Stimulated activated CD4-positive, alpha-beta T cell treated with anti-CD3 and anti-CD28 coated beads, TNF-alpha, amount 100 ng/mL, for 1 hour (primary cell): Measurements from ENCODE around the gene LRMDA.

Experiments used
- DNase-seq, 3 donors: peaks; one replicate each; pipeline ENCODE4 v3.0.0-alpha.2; 2020; ENCODE audit warnings: low read depth in 3 of 3, low spot score in 1 of 3

LRMDA gene

DNA sequence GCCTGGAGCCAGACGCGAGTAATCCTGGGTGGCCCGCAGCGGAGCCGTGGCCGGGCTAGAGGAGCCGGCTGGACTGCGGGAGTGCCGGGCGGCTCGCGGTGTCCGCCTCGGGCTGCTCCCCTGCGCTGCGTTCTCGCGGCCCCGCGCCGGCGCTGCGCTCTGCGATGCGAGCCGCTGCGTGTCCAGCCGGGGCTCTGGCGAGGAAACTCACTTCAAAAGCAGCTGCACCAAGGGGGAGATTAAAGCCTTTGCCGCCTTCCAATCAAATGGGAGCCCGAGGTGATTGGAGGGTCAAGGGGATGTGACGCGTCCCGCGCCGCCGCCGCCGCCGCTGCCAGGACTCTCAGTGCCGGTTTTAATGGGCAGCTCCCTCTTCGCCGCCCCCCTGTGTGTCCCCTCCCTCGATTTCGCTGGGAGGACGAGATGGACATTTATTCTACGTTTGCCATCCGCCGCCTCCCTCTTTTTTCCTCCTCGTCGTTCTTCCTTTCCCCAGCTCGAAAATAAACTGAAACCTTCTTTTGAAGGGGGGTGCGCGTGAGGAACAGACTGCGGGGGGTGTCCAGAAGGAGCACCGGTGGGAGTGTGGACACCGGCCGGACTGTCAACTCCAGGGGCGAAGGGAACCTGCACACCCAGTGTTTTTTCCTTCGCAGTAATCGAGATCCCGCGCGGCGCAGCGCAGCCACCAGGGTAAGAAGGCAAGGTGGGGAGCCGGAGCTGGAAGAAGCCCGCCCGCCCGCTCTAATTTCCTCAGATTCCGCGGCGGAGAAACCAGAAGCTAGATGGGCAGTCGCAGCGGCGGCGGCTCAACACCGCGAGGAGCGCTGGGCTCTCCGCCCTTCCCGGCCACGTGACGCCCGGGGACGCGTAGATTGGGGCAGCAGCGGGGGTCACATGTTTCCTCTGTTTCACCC, 29.6 kb upstream of the LRMDA start, which contains the start of gene ZNF503:
Gene ZNF503, minus strand, starts transcription at position 196 of the 917 bp plus-strand sequence. CDS start 345 bp downstream, outside the sequence.
- no peak for DNase-seq

DNA sequence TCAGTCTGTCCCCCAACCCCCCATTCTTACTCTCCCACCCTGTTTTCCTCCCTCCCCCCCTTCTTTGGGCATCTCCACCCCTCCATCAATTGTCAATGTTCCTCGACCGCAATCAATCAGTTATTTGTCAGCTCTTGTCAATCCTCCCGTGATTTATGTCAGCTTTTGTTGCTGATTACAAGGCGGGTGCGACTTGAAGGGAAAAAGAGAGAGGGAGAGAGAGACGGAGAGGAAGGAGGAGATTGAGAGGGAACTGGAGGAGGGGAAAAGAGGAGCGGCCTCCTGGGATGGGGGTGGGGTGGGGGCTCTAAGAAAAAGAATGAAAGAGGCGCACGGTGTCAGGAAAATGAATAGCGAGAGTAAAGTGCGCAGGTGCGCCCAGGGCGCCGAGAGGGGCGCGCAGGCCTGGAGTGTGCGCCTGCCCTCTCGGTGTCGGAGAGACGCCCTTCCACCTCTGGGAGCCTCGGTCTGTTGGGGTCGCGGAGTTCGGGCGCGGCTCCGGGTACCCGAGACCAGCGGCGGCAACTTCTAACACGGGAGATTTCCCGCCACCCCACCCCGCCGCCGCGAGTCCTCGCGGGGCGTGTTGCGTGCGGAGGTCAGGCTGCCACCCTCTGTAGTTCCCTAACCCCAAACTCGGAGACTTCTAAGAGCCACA, 28.8 kb upstream of the LRMDA start:
- no peak for DNase-seq

DNA sequence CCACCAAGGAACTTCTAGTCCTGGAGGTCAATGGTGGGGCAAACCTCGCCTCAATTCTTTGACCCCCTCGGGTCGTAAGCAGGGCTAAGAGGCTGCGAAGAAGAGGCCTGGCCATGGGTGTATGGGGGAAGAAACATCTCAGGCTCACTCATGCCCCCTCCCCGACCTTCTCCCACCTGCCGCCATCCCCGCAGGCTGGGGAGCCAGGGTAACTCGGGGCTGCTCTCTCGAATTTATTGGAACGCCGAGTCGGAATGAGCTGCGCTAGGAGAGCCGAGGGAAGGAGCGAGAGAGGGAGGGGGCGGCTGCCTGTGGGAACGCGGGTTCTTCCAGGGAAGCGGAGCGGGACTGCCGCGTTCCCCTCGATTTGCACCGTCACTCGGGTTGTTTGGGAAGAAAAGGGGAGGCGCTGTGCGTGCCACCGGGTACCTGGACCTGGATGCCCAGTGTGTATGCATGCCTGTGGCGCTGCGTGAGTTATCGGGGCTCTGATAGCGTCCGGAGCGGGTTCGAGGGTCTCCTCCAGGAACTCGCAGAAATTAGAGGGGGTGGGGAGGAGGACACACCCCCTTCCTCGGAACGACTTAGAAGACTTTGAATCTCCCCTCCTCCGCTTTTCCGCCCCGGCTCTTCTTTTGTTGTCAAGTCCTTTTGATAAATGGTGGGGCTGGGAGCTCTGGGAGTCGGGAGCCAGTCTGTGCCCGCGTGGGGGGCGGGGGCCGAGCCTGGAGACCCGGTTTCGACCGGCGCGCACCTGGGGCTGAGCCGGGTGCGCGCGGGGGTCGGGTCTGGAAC, 28.1 kb upstream of the LRMDA start:
- DNase-seq, result no peak

DNA sequence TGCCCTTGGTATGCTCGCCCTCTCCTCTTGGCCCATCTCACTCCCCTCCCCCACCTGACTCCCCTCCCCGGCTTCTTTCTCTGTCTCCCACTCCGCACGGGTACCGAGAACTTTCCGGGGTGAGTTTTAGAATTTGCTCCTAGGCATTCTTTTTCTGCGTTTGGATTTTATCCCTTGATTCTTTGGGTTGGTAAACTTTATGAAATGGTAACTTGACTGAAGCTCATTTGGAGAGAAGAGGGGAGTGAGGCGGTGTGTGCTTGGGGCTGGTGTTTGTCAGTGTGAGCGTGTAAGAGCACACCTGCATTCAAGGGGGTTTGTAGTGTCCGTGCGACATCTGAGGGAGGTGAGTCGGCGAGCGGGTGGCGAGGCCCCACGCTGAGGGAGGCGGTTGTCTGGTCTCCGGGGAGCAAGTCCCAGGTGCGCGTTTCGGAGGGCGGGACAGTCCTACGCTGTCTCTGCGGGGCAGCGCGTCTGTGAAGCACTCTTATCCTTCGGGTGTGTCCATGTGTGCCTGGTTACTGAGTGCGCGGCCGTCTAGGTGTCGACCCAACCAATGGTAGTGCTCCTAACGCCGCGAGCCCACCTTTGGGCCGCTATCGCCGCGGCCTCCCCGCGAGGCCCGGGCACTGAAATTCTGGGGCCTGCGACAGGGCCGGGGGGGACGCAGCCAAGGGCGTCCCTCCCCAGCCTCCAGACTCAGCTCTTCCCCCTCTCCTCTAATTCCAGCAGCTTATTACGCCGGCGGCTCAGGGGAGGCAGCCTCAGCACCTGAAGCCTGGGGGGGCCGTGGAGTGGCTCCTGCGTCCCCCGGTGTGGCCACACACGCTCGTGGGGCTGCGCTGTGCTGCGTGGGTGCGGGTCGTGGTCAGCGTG, 27.2 kb upstream of the LRMDA start:
- DNase-seq, result no peak

DNA sequence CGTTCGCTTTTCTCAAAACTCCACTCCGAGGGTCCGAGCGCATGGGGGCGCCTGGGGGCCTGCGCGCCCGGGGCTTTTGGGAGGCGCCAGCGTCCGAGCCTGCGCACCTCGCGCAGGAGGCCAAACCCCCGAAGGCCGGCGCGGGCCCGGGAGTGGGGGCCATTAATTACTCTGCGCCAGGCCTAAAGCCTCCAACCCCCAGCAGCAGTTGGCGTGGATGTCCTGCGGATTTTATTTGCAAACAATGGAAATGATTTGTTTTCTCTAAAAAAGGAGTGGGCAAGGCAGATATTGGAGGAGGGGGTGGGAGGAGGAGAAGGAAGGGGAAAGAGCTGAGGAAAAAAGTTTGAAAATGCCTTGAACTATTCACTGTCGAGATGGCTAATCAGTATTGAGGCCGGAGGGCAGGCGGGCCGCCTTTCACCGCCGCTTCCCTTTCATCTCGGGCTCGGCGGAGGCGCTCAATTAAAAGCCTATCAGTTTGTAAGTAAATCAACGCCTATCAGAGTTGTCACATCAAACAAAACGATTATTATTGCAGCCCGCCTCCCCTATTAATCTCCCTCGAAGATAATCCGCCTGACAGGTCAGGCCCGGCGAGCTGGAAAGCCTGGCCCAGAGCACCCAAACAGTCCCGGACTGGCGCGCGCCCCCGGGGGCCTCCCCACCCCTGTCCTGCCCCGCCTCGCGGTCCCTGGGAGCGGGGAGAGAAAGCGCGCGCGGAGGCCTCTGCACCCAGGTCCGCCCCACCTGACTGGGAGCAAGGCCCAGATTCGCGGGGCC, 26.4 kb upstream of the LRMDA start:
- no peak for DNase-seq

DNA sequence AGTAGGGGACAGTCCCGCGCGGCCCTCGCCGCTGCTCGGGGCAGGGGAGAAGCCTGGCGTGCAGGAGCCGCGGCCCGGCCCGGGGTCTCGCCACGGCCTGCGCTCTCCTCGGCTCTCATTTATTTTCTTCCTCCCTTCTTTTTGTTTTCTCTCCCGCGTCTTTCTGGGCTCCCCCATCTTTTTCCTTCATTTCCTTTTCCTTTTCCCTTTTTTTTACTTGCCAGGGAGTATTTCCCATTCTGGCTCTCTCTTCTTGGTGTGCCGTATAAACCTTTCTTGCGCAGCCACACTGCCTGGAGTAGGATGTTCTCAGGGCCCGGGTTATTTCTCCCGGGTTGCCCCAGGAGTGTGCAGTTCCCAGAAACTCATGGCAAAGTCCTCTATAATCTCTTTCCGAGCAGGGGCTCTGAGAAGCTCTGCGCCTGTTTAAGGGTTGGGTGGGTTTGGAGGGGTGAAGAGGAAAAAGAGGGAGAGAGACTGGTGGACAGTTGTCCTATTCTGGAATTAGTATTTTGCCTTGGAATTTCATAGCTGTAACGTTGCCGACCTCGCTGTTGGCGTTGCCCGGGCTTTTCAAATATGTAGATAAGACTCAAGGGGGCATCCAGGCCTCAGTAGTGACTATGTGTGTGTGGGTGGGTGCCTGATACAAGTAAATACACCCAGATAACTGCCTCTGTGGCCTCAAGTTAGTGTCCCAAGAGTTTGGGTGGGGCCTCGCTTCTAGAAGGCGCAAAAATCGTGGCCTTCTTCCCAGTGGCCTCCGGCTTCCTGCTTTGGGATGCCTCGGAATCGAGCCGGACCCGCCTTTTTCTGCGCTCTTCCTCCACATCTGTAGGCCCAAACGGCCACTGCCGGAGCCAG, 25.6 kb upstream of the LRMDA start:
- DNase-seq, result no peak

DNA sequence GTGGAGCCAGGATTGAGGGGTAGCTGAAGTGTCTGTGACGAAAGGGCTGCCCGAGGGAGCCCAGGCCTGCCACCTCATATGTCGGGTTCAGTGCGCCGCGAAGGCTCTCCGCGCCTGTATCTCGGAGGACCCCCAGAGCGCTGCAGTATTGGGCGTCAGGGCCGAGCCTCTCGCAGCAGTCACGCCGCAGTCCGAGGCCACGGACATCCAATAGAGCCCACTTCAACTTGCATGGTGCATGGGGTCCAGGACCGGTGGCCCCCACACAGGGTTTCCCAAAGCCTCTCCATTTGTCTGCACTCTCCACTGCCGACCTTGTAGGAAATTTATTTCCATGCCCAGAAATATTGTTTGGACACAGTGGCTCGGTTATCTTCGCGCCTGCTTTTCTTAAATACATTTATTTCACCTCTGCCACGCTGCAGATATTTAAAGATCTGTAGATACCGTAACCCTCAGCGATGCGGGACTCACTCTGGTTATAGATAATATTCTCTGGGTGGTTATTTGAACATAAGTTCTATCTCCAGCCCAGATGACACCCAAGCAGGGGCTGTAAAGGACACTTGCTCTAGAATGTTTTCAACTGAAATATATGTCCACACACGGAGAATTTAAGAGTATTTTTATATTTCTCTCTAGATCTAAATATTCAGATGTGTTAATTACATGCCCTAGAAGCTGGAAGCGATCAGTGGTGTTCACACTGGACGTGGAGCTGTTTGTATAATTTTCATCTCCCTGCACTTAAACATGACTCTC, 24.8 kb upstream of the LRMDA start:
- DNase-seq, result no peak

DNA sequence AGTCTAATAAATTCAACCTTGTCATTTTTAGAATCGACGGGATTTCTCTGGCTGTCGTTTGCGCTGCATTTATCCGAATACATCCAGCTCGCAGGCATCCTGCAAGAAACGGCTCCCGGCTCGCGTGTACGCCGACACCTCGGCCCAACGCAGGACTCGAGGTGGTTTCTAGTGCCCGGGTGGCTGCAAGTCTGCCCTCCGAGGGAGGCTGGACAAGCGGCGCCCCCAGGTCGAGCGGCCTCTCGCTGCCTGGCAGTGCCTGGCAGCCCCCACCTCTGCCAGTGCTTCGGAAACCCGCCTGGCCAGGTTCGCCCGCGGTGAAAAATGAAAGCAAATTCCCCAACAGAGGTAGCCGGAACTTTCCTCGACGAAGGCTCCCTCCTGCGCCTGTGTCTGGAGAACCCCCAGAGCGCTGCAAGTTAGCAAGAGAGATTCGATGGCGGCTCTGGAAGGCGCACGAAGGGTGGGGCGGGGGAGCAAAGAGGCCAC, 24.2 kb upstream of the LRMDA start:
- DNase-seq, result no peak

DNA sequence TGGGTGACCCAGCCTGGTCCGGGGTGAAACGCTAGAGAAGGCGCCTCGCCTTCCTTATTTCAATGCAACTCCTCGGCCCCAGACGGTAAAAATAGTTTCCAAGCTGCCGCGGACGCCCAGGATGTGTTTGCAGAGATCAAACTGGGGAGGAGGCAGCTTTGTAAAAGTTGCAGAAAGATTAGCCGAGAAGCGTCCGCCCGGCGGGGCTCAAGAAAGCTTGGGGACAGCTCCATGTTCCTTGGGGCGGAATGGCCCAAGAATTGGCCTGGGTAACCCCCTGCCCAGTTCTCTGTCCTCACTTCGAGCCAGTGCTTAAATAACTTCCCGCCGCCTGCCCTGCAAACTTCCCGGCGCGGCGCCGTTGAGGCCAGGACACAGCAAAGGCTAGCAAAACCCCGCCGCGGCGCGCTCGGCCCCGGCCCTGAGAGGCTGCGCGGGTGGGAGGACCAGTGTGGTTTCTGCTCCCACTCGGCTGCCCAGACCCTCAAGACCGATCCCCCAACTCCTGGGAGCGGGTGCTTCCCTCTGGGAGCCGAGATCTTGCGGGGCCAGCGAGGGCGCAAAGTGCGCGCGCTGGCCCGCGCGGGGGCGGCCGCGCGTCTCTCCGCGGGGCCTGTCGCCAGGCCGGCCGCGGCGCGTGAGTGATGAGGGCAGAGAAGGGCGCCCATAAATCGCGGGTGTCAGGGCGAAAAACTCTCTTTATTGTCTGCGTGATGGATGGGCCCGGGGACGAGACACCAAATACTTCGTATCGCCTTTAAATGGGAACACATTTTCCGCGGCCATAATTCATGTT, 23.5 kb upstream of the LRMDA start:
- no peak for DNase-seq

DNA sequence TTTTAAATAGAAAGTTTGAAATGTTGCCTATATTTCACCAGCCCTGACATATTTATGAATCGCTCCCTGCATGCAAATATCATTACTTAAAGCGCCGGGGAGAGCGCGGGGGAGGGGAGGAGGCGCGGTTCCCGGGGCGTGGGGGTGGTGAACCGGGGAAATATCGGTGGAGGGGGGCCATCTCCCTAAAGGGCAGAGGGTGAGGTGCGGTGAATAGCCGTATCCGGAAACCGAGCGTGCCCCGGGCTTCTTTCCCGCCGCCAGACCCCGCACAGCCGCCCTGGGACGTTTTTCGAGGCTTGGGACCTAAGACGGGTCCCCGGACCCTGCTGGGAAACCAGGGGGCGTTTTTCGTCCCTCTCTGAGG, 22.9 kb upstream of the LRMDA start:
- DNase-seq, result no peak

DNA sequence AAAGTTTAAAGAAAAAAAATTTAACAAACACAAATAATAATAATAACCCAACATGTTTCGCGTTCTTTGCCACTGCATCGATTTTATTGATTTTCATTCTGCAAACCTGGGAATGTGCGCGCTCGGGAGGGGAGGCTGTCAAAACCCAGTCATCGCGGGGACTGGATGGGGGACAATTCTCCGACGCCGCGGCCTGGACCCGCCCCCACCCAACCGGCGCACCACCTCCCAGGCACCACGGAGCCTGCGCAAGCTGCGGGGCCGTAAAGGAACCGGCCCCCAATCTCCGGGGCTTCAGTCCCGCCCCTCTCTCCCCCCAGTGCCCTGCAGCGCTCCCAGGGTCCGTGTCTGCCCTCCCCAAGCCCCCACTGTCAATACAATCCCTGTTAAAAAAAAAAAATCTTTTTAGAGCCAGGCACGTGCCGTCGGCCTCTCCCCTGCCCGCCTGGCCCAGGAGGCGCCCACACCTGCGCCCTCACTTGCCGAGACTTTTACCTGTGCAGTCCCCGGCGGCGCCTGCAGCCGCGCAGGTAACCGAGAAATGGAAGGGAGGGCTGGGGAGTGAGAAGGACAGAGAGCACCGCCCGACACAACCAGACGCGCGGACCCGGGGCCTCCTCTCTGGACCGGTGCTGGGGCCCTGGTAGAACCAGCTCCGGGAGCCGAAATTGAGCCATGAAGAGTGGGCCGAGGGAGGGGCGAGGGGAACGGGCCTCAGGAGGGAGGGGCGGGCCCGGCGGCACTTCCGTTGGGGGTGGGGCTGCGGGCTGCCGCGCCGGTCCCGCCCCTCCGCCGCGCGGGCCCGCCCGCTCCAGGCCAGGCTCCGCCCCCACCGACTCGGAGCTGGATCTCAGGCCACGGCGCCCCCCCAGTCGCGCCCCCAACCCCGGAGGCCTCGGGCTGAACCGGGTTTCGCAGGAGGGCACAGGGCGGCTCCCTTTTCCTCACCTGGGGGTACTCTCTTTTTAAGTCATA, 22.2 kb upstream of the LRMDA start:
- no peak for DNase-seq

DNA sequence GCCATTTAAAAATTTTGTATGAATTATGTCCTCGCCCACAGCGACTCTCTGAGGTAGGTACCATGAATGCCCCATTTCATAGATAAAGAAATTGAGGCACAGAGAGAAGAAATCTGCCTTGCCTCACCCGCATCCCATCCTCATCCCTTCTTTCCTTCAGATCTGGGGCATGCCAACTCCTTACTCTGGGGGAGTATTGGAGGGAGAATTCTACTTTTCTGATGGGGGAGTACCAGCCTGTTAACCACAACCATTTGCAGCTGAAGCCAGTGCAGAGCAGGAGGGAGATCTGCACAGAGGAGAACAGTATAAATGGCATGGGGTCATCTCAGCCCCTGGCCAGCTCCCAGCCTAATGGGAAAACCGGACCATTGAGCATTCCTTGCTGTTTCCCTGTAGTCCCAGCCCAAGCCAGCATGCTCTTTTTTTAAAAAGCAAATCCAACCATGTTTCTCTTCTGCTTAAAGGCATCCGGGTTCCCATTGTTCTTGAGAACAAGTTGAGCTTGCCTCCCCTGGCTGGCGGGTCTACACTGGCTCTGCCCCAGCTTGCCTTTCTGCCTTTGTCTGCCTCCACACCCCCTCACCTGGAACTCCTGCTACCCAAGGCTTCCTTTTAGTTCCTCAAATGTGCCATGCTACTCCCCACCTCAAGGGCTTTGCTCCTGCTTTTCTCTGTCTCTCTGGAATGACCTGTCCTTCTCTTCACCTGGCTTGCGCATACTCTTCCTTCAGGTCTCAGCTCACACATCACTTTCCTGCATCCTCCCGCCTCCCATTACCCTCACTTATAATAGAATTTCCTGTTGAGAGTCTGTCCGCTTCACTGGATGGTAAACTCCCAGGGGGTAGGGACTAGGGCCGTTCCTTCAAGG, 21.1 kb upstream of the LRMDA start:
- DNase-seq, result no peak

DNA sequence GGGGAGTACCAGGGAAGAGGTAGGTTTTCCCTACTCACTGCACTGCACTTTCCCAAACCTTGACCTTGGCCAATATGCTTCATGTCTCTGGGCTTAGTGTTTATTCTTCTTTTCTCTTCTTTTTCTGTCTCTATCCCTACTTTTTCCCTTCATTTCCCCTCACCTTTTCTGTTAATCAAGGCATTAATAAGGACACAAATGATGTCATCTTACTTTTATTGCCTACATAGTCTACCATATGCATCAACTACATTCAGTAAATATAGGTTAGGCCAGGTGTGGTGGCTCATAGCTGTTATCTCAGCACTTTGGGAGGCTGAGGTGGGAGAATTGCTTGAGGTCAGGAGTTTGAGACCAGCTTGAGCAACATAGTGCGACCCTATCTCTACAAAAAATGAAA, 16.9 kb upstream of the LRMDA start:
- no peak for DNase-seq

DNA sequence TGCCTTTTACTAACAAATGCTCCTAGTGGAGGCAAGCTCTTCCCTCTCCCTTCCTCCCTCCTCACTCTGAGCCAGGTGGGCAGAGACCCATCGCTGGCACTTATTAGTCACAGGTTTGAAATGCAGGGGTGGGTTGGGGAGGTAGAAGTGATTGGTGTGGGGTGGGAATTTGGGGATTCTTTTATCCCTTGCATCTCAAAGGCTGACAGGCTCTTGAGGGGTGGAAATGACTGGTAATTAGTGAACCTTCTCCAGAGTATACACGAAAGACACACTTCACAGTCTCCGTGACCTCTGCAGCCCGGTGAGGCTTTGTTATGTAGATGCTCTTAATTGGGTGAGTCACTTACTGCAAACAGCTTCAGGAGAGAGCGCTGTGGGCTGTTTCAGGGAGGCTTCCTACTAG, 13.9 kb upstream of the LRMDA start:
- no peak for DNase-seq

DNA sequence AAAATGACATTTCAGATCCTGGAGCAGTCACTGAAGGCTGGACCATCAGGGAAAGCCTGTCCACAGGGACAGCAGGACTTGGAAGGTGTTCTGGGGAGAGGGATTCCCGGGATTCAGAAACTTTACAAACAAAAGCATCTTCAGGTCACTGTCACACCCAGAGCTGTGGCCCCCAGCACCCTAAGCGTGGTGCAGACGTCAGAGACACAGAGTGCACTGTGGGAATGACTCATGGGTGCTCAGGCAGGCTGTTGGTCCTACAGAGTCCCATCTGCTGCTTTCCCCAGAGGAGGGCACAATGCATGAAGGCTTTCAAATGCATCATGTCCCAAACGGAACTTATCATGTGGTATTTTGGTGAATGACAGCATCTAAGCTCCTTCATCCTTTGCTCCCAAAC, 13.1 kb upstream of the LRMDA start:
- DNase-seq, result no peak
